GM12878 (cell line): Measurements from ENCODE around the gene MICALL1. TPM values are rescaled to one million over a fixed set of nuclear protein-coding genes. Genes with fewer than 3 reads are reported as not detected.

Source experiments
- ATAC-seq: fragments of 200-7000 bp; cut with Tn5 transposase; 3 replicates; pipeline ENCODE4 v1.9.1; 2020; ENCODE audit warnings: mild to moderate bottlenecking, moderate library complexity
- BruUV-seq: library from RNA; stranded (reverse); fragments of 400-500 nt; replicated peaks from 2 replicates; lab custom pipeline; 2021; lab: Mats Ljungman, UMichigan
- CTCF ChIA-PET: fragments of 300-600 bp; sonication (Branson Sonifier 250); formaldehyde crosslinking; extraction: SDS; loops from one replicate; lab custom pipeline; 2021; ENCODE audit warnings: inconsistent platforms; lab: Yijun Ruan, JAX
- POLR2A ChIA-PET: fragments of 350-600 bp; formaldehyde crosslinking; extraction: SDS; loops from one replicate; lab custom pipeline; 2021; ENCODE audit warnings: inconsistent platforms; lab: Charles Lee
- RAD21 ChIA-PET: fragments of 300-600 bp; sonication (Branson Sonifier 250); formaldehyde crosslinking; loops from one replicate; lab custom pipeline; 2023; ENCODE audit warnings: antibody characterized with exemption; ENCODE audit not compliant: unreplicated experiment; lab: Charles Lee
- SMC1A ChIA-PET: fragments of 300-600 bp; sonication (Branson Sonifier 250); formaldehyde crosslinking; loops from one replicate; lab custom pipeline; 2023; ENCODE audit not compliant: unreplicated experiment, uncharacterized antibody; lab: Charles Lee
- DNase-seq: peaks from one replicate; pipeline ENCODE4 v3.0.0-alpha.2; 2011; ENCODE audit warnings: low read depth, low spot score
- FAIRE-seq: peaks from 3 replicates; lab custom pipeline; 2011; peaks lifted over from hg19 to GRCh38; lab: Jason Lieb, UNC
- H2AFZ ChIP-seq: 2 replicates; pipeline ENCODE4 v1.6.0; 2011; ENCODE audit warnings: low read depth, low read length, control low read depth; ENCODE audit not compliant: control insufficient read depth
- H3K27ac ChIP-seq: 2 replicates; pipeline ENCODE4 v1.5.1; 2011; ENCODE audit warnings: control low read depth; ENCODE audit not compliant: control insufficient read depth, insufficient read depth
- H3K27me3 ChIP-seq, 2 experiments: replicated peaks in 1 of 2; 2 replicates each; pipeline versions ENCODE4 v1.6.0 to v1.6.1; 2011; ENCODE audit warnings: low read length in 1 of 2; ENCODE audit not compliant: control insufficient read depth in 2 of 2, insufficient read depth in 2 of 2
- H3K36me3 ChIP-seq, 2 experiments: 2 replicates each; pipeline ENCODE4 v1.5.1; 2011; ENCODE audit warnings: low read length in 1 of 2; ENCODE audit not compliant: control insufficient read depth in 2 of 2, insufficient read depth in 2 of 2
- H3K4me1 ChIP-seq: 2 replicates; pipeline ENCODE4 v1.6.1; 2011; ENCODE audit warnings: mild to moderate bottlenecking, low read length, moderate library complexity, mixed read lengths; ENCODE audit not compliant: control insufficient read depth, insufficient read depth
- H3K4me2 ChIP-seq: 2 replicates; pipeline ENCODE4 v1.6.0; 2011; ENCODE audit warnings: control low read depth; ENCODE audit not compliant: control insufficient read depth, insufficient read depth
- H3K4me3 ChIP-seq: fragments of 200-600 bp; sonication (generic); 2 replicates; pipeline ENCODE4 v1.5.1; 2016
- H3K79me2 ChIP-seq: 2 replicates; pipeline ENCODE4 v1.6.0; 2011; ENCODE audit warnings: low read length; ENCODE audit not compliant: control insufficient read depth, insufficient read depth
- H3K9ac ChIP-seq: 2 replicates; pipeline ENCODE4 v1.8.0; 2011; ENCODE audit warnings: low read length, control low read depth, mixed read lengths; ENCODE audit not compliant: control insufficient read depth, insufficient read depth
- H3K9me3 ChIP-seq: replicated peaks from 3 replicates; pipeline ENCODE4 v1.5.1; 2011; ENCODE audit warnings: mild to moderate bottlenecking, low read length; ENCODE audit not compliant: control insufficient read depth, insufficient read depth
- H4K20me1 ChIP-seq: 2 replicates; pipeline ENCODE4 v1.6.0; 2011; ENCODE audit not compliant: control insufficient read depth, insufficient read depth
- BCL11A ChIP-seq: IDR thresholded peaks from 2 replicates; pipeline ENCODE4 v1.6.1; 2011; ENCODE audit warnings: low read depth, low read length
- BCL3 ChIP-seq: IDR thresholded peaks from 2 replicates; pipeline ENCODE4 v1.6.1; 2011; ENCODE audit warnings: borderline replicate concordance, low read depth, mild to moderate bottlenecking, moderate library complexity, low read length; ENCODE audit not compliant: insufficient read depth, poor library complexity, severe bottlenecking
- BCLAF1 ChIP-seq: fragments of 450-650 bp; IDR thresholded peaks from 2 replicates; pipeline ENCODE4 v1.6.1; 2017; ENCODE audit warnings: antibody characterized with exemption, mild to moderate bottlenecking, moderate library complexity
- BRCA1 ChIP-seq: IDR thresholded peaks from 2 replicates; pipeline ENCODE4 v1.6.1; 2011; ENCODE audit warnings: low read depth, low read length, improper control_type of control experiment
- CBX5 ChIP-seq: sonication (generic); IDR thresholded peaks from 2 replicates; pipeline ENCODE4 v1.6.1; 2016; ENCODE audit warnings: low read depth, moderate library complexity, mild to moderate bottlenecking, inconsistent platforms
- CUX1 ChIP-seq: IDR thresholded peaks from 2 replicates; pipeline ENCODE4 v1.6.1; 2012; ENCODE audit warnings: improper control_type of control experiment, low read depth, low read length; ENCODE audit not compliant: insufficient replicate concordance
- MTA3 ChIP-seq: IDR thresholded peaks from 2 replicates; pipeline ENCODE4 v1.6.1; 2012; ENCODE audit warnings: low read length, inconsistent platforms, borderline replicate concordance
- NKRF ChIP-seq: fragments of 450-650 bp; conservative IDR thresholded peaks from 2 replicates; pipeline ENCODE4 v1.6.1; 2017; ENCODE audit warnings: mild to moderate bottlenecking, moderate library complexity
- POLR2AphosphoS2 ChIP-seq: IDR thresholded peaks from 2 replicates; pipeline ENCODE4 v1.6.1; 2011; ENCODE audit warnings: low read depth, mild to moderate bottlenecking, low read length, improper control_type of control experiment, moderate library complexity
- SRF ChIP-seq, 2 experiments: IDR thresholded peaks; 2 replicates each; pipeline ENCODE4 v1.6.1; 2011; ENCODE audit warnings: low read depth in 2 of 2, low read length in 2 of 2, mild to moderate bottlenecking in 1 of 2, moderate library complexity in 1 of 2
- WRNIP1 ChIP-seq: IDR thresholded peaks from 2 replicates; pipeline ENCODE4 v1.6.1; 2011; ENCODE audit warnings: low read depth, low read length, improper control_type of control experiment, borderline replicate concordance
- ZZZ3 ChIP-seq: IDR thresholded peaks from 2 replicates; pipeline ENCODE4 v1.6.1; 2011; ENCODE audit warnings: low read depth; ENCODE audit not compliant: control insufficient read depth, insufficient read length
- WGBS: methylation state at CpG from one replicate; pipeline ENCODE4 v1.1.6; 2016; ENCODE audit warnings: low lambda C conversion rate; ENCODE audit not compliant: insufficient replicate concordance, insufficient coverage; ENCODE audit errors: missing lambda C conversion rate; 5-methylcytosine and 5-hydroxymethylcytosine counted together
- in situ Hi-C: fragments of 300-500 bp; cut with MboI; formaldehyde crosslinking; loops from 9 replicates; pipeline ENCODE4 v1.14.3; 2018; ENCODE audit warnings: mixed read lengths
- intact Hi-C: fragments of 100-400 bp; cut with micrococcal nuclease; formaldehyde crosslinking; loops from one replicate; pipeline ENCODE4 v1.14.2; 2022; ENCODE audit not compliant: unreplicated experiment
- polyA plus RNA-seq, 11 experiments: library from polyadenylated mRNA; depleted of rRNA in 4 of 11; unstranded in 6 of 11; stranded (reverse) in 5 of 11; fragments of >200 nt; fragmentation: Nextera tagmentation in 4 of 11; fragmentation: Illumina TruSeq in 1 of 11; extraction: Ambion mirVana in 4 of 11; extraction: Trizol in 1 of 11; gene quantifications; 1 replicate in 1 of 11; 2 replicates in 10 of 11; pipeline versions ENCODE4 v1.2.1 to v1.2.3, GENCODE V29; 2011 to 2016; ENCODE audit warnings: inconsistent platforms in 2 of 11, missing spikeins in 2 of 11, low read depth in 1 of 11
- total RNA-seq, 4 experiments: library from RNA; depleted of rRNA in 3 of 4; stranded (reverse); fragments of >200 nt in 3 of 4; fragmentation: Illumina TruSeq in 1 of 4; extraction: Trizol in 1 of 4; gene quantifications; 2 replicates each; pipeline versions ENCODE4 v1.2.1 to v1.2.3, GENCODE V29; 2013 to 2021

Gene MICALL1
- total and polyA plus RNA-seq, 10 of the 15 experiments (the other 5 are each of a cell fraction or from before 2014, with no cell fraction given) = 0.72 to 30.7 (median 7.8) TPM

- intact Hi-C loops (no loop called here), in situ Hi-C loops (no loop called here)
- H3K79me2 ChIP-seq = no peaks in the 10 kb centered on the region
- BruUV-seq = no TSS peak
- H3K9ac ChIP-seq = no peak overlapping the region
- ChIA-PET POLR2A (no interaction called here), SMC1A (no interaction called here), CTCF (no interaction called here), RAD21 (no interaction called here)
- H2AFZ ChIP-seq = no peak overlapping the region
- H3K27me3 ChIP-seq = no peaks in the 10 kb centered on the region
- no peak for DNase-seq
- no peak overlapping the region for H3K27ac ChIP-seq
- no peaks in the 10 kb centered on the region for H3K4me1 ChIP-seq
- peaks cover 20 to 43% of the 10 kb centered on the region in 2 experiments for H3K36me3 ChIP-seq
- FAIRE-seq = no peak
- no peaks in the 10 kb centered on the region for H3K9me3 ChIP-seq
- ATAC-seq = no peak
- H3K4me3 ChIP-seq = no peak overlapping the region
- no peaks in the 10 kb centered on the region for H4K20me1 ChIP-seq
- 98% methylated on average over 7 of the region's 7 CpGs for WGBS
- no peak overlapping the region for H3K4me2 ChIP-seq
- TF ChIP-seq CBX5 (no peak), BCL3 (no peak), CUX1 (no peak), NKRF (no peak), SRF (IDR thresholded peaks at IDR 0.05; ENCODE audit: low read depth in 2 of 2, low read length in 2 of 2) (no peak), ZZZ3 (no peak), MTA3 (no peak), BRCA1 (no peak), BCL11A (no peak), WRNIP1 (no peak), BCLAF1 (no peak), POLR2AphosphoS2 (no peak)
Measured at GRCh38 chr22:37870273-37870672, 35.8 kb upstream of the MICALL1 start.
